ENCODE measurements around the gene ALDH18A1.

- TF ChIP-seq CTCF (IDR thresholded peaks at IDR 0.05; ENCODE audit: low read length) (peak; percentile 70), EZH2 (IDR thresholded peaks at IDR 0.05; ENCODE audit: borderline replicate concordance, low read length) (no peak)
Measured at GRCh38 chr10:95601116-95601719, 55.3 kb downstream of the ALDH18A1 start.

Data from OCI-LY1 (cell line).